Measurements from ENCODE around the gene SERTAD2. TPM values are rescaled to one million over a fixed set of nuclear protein-coding genes. Genes with fewer than 3 reads are reported as not detected.

SERTAD2 gene
- total and polyA plus RNA-seq, 10 donors: 10.4 to 61.4 (median 41.1) TPM

DNA sequence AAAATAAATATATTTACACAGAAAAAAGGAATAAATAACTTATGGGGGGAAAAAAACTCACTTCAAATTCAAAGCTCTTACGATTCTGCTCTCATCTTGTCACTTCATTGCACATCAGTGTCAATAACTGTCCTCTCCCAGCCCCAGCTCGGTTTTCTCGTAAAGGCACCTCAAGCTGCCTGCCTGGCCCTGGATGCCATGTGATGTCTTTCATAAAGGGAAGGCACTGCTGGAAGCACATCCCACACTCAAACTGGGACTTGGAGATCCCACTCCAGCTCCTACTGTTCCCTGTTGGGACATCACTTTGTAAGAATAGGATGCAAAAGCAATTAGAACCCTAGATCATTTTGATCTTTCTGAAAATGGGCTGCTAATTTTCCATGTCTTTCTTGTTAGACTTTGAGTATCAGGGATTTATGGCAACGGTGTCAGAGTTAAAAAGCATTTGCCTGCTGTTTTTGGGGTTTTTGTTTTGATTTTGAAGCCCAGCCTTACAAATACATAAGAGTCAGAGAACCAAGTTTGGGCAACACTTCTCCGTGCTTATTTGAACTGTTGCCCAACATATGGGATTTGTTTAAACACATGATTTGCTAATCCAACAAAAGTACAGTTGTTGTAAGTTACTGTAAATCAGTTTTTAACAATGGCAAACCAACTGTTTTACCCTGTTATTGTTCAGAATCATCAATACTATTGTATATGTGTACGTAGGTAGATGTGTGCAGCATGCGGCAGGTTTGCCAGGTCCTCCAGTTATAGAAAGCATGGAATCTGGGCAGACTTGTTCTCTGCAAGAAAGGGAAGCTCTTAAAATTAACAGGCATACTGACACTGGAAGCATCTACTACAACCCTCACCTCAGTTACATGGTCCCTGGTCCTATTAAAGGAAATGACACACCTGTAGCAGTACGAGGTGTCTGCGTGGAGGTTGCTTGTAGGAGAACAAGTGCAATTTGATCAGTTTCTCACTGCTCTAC, 20.6 kb downstream of the SERTAD2 start:
- H3K9me3 ChIP-seq: no peaks in the 10 kb centered on the region
- H3K36me3 ChIP-seq: peaks cover 4 to 66% (median 44%) of the 10 kb centered on the region in 6 donors
- H3K4me1 ChIP-seq: peaks cover 31 to 76% (median 61%) of the 10 kb centered on the region in 6 donors
- 77 to 92% (median 88%) methylated on average over 9 of the region's 9 CpGs for WGBS, 5 donors
- intact Hi-C loops (cut with DNase I; ENCODE audit: low total_unique reads): no loop called here
- H3K27ac ChIP-seq: peak overlapping the region in 1 of 8 donors; percentile 48
- H3K4me3 ChIP-seq: no peak overlapping the region
- no peak for DNase-seq
- TF ChIP-seq POLR2A (IDR thresholded peaks at IDR 0.05) (no peak), POLR2AphosphoS5 (IDR thresholded peaks at IDR 0.05) (peak in 1 of 3 donors; percentile 6)
- H3K27me3 ChIP-seq (replicated peaks in 1 of 7): no peaks in the 10 kb centered on the region

DNA sequence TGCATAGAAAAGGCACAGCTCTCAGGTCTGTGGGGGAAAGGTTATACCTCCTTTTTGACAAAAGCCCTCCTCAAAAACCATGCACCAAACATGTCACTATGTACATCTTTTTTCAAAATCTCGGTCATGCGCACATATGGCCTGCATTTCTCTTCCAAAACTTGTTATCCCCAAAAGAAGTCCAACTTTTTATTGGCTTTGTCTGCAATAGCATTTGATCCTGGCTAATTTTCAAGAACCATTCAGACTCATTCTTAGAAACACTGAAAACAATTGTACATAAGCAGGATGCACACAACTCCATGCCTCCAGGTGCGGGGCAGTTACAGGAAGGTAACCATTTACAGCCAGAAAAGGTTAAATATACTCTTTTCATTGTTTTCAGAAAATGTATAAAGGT, 21.9 kb downstream of the SERTAD2 start:
- Histone ChIP-seq H3K36me3 (peaks cover 4 to 66% (median 44%) of the 10 kb centered on the region in 6 donors), H3K27ac (peak overlapping the region in 1 of 8 donors; percentile 9), H3K4me3 (no peak overlapping the region), H3K9me3 (no peaks in the 10 kb centered on the region), H3K4me1 (peaks cover 21 to 75% (median 55%) of the 10 kb centered on the region in 6 donors), H3K27me3 (replicated peaks in 1 of 7) (no peaks in the 10 kb centered on the region)
- WGBS, 5 donors: 93 to 97% (median 96%) methylated on average over 3 of the region's 3 CpGs
- TF ChIP-seq POLR2A (IDR thresholded peaks at IDR 0.05) (no peak), POLR2AphosphoS5 (IDR thresholded peaks at IDR 0.05) (no peak)
- TF ChIP-seq, protein P1, sequence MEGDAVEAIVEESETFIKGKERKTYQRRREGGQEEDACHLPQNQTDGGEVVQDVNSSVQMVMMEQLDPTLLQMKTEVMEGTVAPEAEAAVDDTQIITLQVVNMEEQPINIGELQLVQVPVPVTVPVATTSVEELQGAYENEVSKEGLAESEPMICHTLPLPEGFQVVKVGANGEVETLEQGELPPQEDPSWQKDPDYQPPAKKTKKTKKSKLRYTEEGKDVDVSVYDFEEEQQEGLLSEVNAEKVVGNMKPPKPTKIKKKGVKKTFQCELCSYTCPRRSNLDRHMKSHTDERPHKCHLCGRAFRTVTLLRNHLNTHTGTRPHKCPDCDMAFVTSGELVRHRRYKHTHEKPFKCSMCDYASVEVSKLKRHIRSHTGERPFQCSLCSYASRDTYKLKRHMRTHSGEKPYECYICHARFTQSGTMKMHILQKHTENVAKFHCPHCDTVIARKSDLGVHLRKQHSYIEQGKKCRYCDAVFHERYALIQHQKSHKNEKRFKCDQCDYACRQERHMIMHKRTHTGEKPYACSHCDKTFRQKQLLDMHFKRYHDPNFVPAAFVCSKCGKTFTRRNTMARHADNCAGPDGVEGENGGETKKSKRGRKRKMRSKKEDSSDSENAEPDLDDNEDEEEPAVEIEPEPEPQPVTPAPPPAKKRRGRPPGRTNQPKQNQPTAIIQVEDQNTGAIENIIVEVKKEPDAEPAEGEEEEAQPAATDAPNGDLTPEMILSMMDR (IDR thresholded peaks at IDR 0.05 in 8 of 11, conservative IDR thresholded peaks at IDR 0.05 in 3 of 11): no peak
- intact Hi-C loops (cut with DNase I; ENCODE audit: low total_unique reads): no loop called here
- DNase-seq: no peak

DNA sequence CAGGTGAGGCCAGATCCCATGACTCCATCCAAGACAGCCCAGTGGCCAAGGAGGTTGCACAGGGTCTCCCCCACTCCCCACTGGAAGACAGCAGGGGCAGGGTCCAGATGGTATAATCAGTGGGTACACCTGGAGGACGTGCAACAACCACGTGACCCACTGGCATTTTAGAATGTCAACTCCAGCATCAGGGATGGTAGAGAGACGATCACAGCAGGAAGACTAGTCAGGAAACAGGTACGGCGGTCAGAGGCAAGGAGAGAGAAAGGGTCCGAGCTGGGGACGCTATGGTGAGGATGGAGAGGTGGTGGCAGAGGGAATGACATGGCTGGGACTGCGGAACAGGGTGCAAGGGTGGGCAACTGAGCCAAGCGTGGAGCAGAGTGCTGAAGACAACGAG, 23.0 kb downstream of the SERTAD2 start:
- no peak for DNase-seq
- Histone ChIP-seq H3K4me3 (no peak overlapping the region), H3K4me1 (peaks cover 11 to 74% (median 53%) of the 10 kb centered on the region in 6 donors), H3K27ac (peak overlapping the region in 1 of 8 donors; percentile 72), H3K27me3 (replicated peaks in 1 of 7) (no peaks in the 10 kb centered on the region), H3K36me3 (peaks cover 2 to 58% (median 37%) of the 10 kb centered on the region in 6 donors), H3K9me3 (no peaks in the 10 kb centered on the region)
- TF ChIP-seq POLR2AphosphoS5 (IDR thresholded peaks at IDR 0.05) (peak in 2 of 3 donors; percentile 23 to 29), POLR2A (IDR thresholded peaks at IDR 0.05) (no peak)
- TF ChIP-seq, protein P1 (IDR thresholded peaks at IDR 0.05 in 8 of 11, conservative IDR thresholded peaks at IDR 0.05 in 3 of 11): no peak
- WGBS, 5 donors: 91 to 95% (median 93%) methylated on average over 10 of the region's 10 CpGs
- intact Hi-C loops (cut with DNase I; ENCODE audit: low total_unique reads): no loop called here

DNA sequence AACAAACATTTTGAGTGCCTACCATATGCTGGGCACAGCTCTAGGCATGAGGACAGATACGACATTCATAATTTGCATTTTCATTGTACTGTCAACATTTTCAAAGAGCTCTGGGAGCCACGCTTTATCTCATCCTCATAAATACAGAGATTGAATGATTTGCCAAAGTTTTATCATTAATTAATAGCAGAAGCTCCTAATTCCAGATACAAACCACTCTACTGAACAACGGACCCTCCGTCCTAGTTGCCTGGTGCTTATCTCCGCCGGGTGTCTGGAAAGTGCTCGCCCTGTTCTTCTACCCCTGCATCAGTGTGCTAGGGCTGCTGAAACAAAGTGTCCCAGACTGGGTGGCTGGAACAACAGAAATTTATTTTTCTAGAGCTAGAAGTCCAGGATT, 23.8 kb downstream of the SERTAD2 start:
- Histone ChIP-seq H3K36me3 (peaks cover 0 to 49% (median 28%) of the 10 kb centered on the region in 6 donors), H3K4me3 (no peak overlapping the region), H3K27ac (peak overlapping the region in 5 of 8 donors; percentile 15 to 79 (median 29)), H3K4me1 (peaks cover 4 to 70% (median 46%) of the 10 kb centered on the region in 6 donors), H3K27me3 (replicated peaks in 1 of 7) (no peaks in the 10 kb centered on the region), H3K9me3 (no peaks in the 10 kb centered on the region)
- 84 to 95% (median 91%) methylated on average over 7 of the region's 7 CpGs for WGBS, 5 donors
- intact Hi-C loops (cut with DNase I; ENCODE audit: low total_unique reads): no loop called here
- no peak for TF ChIP-seq POLR2AphosphoS5 (IDR thresholded peaks at IDR 0.05)
- TF ChIP-seq POLR2A (IDR thresholded peaks at IDR 0.05): no peak
- TF ChIP-seq, protein P1 (IDR thresholded peaks at IDR 0.05 in 8 of 11, conservative IDR thresholded peaks at IDR 0.05 in 3 of 11): no peak
- DNase-seq: no peak
